HepG2 (cell line): Measurements from ENCODE around the gene COMMD4. TPM values are rescaled to one million over a fixed set of nuclear protein-coding genes. Genes with fewer than 3 reads are reported as not detected.

ENCODE experiments used
- ATAC-seq: fragments of 200-7000 bp; cut with Tn5 transposase; 3 replicates; pipeline ENCODE4 v1.9.1; 2020; ENCODE audit warnings: mild to moderate bottlenecking, moderate library complexity
- BruUV-seq: library from RNA; stranded (reverse); fragments of 400-500 nt; replicated peaks from 2 replicates; lab custom pipeline; 2021; lab: Mats Ljungman, UMichigan
- CTCF ChIA-PET: fragments of 300-600 bp; formaldehyde crosslinking; extraction: SDS; loops from one replicate; lab custom pipeline; 2021; ENCODE audit warnings: low total read pairs, inconsistent platforms, low intra/inter-chr PET ratio; lab: Yijun Ruan, JAX
- POLR2A ChIA-PET: fragments of 350-600 bp; sonication (Branson Sonifier 250); formaldehyde crosslinking; loops from one replicate; lab custom pipeline; 2020; ENCODE audit warnings: antibody characterized with exemption, inconsistent platforms; lab: Yijun Ruan, JAX
- DNase-seq: peaks from one replicate; pipeline ENCODE4 v3.0.0-alpha.2; 2015; ENCODE audit warnings: low spot score
- FAIRE-seq: peaks from 3 replicates; lab custom pipeline; 2011; peaks lifted over from hg19 to GRCh38; lab: Jason Lieb, UNC
- H2AFZ ChIP-seq: one replicate; pipeline ENCODE4 v1.6.1; 2011; ENCODE audit warnings: low read length, inconsistent platforms
- H3K27ac ChIP-seq: fragments of 300-600 bp; 3 replicates; pipeline ENCODE4 v1.8.0; 2011; ENCODE audit warnings: mixed run types, mild to moderate bottlenecking, mixed read lengths, low read length, inconsistent platforms; ENCODE audit not compliant: insufficient read depth; ENCODE audit errors: extremely low read length
- H3K27me3 ChIP-seq, 2 experiments: fragments of 200-600 bp in 1 of 2; 2 replicates in 1 of 2; 3 replicates in 1 of 2; pipeline versions ENCODE4 v1.6.0 to v1.8.0; 2011; ENCODE audit warnings: low read length in 2 of 2, mild to moderate bottlenecking in 2 of 2, moderate library complexity in 2 of 2, inconsistent platforms in 1 of 2; ENCODE audit not compliant: insufficient read depth in 2 of 2, control insufficient read depth in 1 of 2
- H3K36me3 ChIP-seq, 2 experiments: fragments of 200-600 bp in 1 of 2; replicated peaks in 1 of 2; 2 replicates in 1 of 2; 3 replicates in 1 of 2; pipeline versions ENCODE4 v1.5.1 to v1.8.0; 2011; ENCODE audit warnings: low read length in 2 of 2, inconsistent platforms in 1 of 2; ENCODE audit not compliant: insufficient read depth in 2 of 2, control insufficient read depth in 1 of 2
- H3K4me1 ChIP-seq: 2 replicates; pipeline ENCODE4 v1.5.1; 2012; ENCODE audit warnings: low read length, inconsistent platforms; ENCODE audit not compliant: insufficient read depth
- H3K4me2 ChIP-seq: 2 replicates; pipeline ENCODE4 v1.6.0; 2011; ENCODE audit warnings: low read depth, low read length, inconsistent platforms
- H3K4me3 ChIP-seq, 3 experiments: fragments of 200-600 bp in 1 of 3; sonication (generic), shearing (Covaris generic) in 1 of 3; replicated peaks in 1 of 3; 2 replicates each; pipeline ENCODE4 v1.5.1; 2011 to 2016; ENCODE audit warnings: low read length in 3 of 3, inconsistent platforms in 2 of 3, low read depth in 2 of 3, mild to moderate bottlenecking in 2 of 3, control low read depth in 1 of 3, mixed read lengths in 1 of 3; ENCODE audit not compliant: insufficient read depth in 1 of 3
- H3K79me2 ChIP-seq: one replicate; pipeline ENCODE4 v1.6.1; 2011; ENCODE audit warnings: low read length, inconsistent platforms; ENCODE audit not compliant: insufficient read depth
- H3K9ac ChIP-seq: 2 replicates; pipeline ENCODE4 v1.6.0; 2011; ENCODE audit warnings: mild to moderate bottlenecking, low read depth, low read length, inconsistent platforms; ENCODE audit not compliant: insufficient read depth
- H3K9me3 ChIP-seq: 2 replicates; pipeline ENCODE4 v1.5.1; 2012; ENCODE audit warnings: mild to moderate bottlenecking, low read length
- H4K20me1 ChIP-seq: 2 replicates; pipeline ENCODE4 v1.6.0; 2011; ENCODE audit warnings: inconsistent platforms, mild to moderate bottlenecking, low read length, moderate library complexity; ENCODE audit not compliant: insufficient read depth
- ARNT ChIP-seq: fragments of 450-650 bp; IDR thresholded peaks from 2 replicates; pipeline ENCODE4 v1.6.1; 2017
- BHLHE40 ChIP-seq: IDR thresholded peaks from 2 replicates; pipeline ENCODE4 v1.6.1; 2011; ENCODE audit warnings: low read length, improper control_type of control experiment
- ELF1 ChIP-seq: sonication (generic); formaldehyde crosslinking; IDR thresholded peaks from 2 replicates; pipeline ENCODE4 v1.4.0; 2020; ENCODE audit warnings: missing genetic modification reagents
- JARID2 ChIP-seq: sonication (generic); formaldehyde crosslinking; IDR thresholded peaks from 2 replicates; pipeline ENCODE4 v1.8.1; 2023; ENCODE audit warnings: missing genetic modification reagents, inconsistent platforms; ENCODE audit not compliant: insufficient replicate concordance
- MATR3 ChIP-seq: sonication (generic); formaldehyde crosslinking; IDR thresholded peaks from 2 replicates; pipeline ENCODE4 v1.4.0; 2020; ENCODE audit warnings: missing genetic modification reagents
- MED1 ChIP-seq: sonication (generic); formaldehyde crosslinking; IDR thresholded peaks from 2 replicates; pipeline ENCODE4 v1.4.0; 2020; ENCODE audit warnings: missing genetic modification reagents
- RBM22 ChIP-seq: fragments of 200-400 bp; formaldehyde crosslinking; optimal IDR thresholded peaks from 2 replicates; pipeline ENCODE3; 2017; ENCODE audit warnings: mild to moderate bottlenecking, low read length, moderate library complexity
- RFXANK ChIP-seq: IDR thresholded peaks from 2 replicates; pipeline ENCODE4 v1.6.1; 2016
- TBP ChIP-seq: sonication (generic); formaldehyde crosslinking; IDR thresholded peaks from 2 replicates; pipeline ENCODE4 v1.5.0; 2020; ENCODE audit warnings: missing genetic modification reagents
- TFAP4 ChIP-seq: sonication (generic); IDR thresholded peaks from 2 replicates; pipeline ENCODE4 v1.6.1; 2016; ENCODE audit warnings: low read depth, borderline replicate concordance
- YEATS2 ChIP-seq: sonication (generic); formaldehyde crosslinking; IDR thresholded peaks from 2 replicates; pipeline ENCODE4 v1.4.0; 2020; ENCODE audit warnings: missing genetic modification reagents, borderline replicate concordance
- ZNF138 ChIP-seq: sonication (generic); formaldehyde crosslinking; IDR thresholded peaks from 2 replicates; pipeline ENCODE4 v1.5.0; 2020; ENCODE audit warnings: mild to moderate bottlenecking, low read depth, missing genetic modification reagents
- ZNF546 ChIP-seq: sonication (generic); formaldehyde crosslinking; conservative IDR thresholded peaks from 2 replicates; pipeline ENCODE4 v1.8.1; 2023; ENCODE audit warnings: mild to moderate bottlenecking, missing genetic modification reagents
- ZNF646 ChIP-seq: sonication (generic); formaldehyde crosslinking; IDR thresholded peaks from 2 replicates; pipeline ENCODE4 v1.9.0; 2021; ENCODE audit warnings: mild to moderate bottlenecking, missing genetic modification reagents
- ZNF709 ChIP-seq: sonication (generic); formaldehyde crosslinking; IDR thresholded peaks from 2 replicates; pipeline ENCODE4 v1.5.0; 2020; ENCODE audit warnings: mild to moderate bottlenecking, missing genetic modification reagents
- ZNF777 ChIP-seq: sonication (generic); formaldehyde crosslinking; IDR thresholded peaks from 2 replicates; pipeline ENCODE4 v1.4.0; 2020; ENCODE audit warnings: missing genetic modification reagents
- ZNF784 ChIP-seq: sonication (generic); formaldehyde crosslinking; IDR thresholded peaks from 2 replicates; pipeline ENCODE4 v1.5.1; 2020; ENCODE audit warnings: missing genetic modification reagents, mild to moderate bottlenecking, borderline replicate concordance
- ZSCAN25 ChIP-seq: sonication (generic); formaldehyde crosslinking; IDR thresholded peaks from 2 replicates; pipeline ENCODE4 v1.8.0; 2022; ENCODE audit warnings: mild to moderate bottlenecking, missing genetic modification reagents
- WGBS: methylation state at CpG from one replicate; pipeline ENCODE4 v1.1.6; 2017; ENCODE audit warnings: low lambda C conversion rate; 5-methylcytosine and 5-hydroxymethylcytosine counted together
- in situ Hi-C: cut with HindIII; loops from 2 replicates; pipeline ENCODE4 v1.10.0; 2017; ENCODE audit warnings: low pct_unique_long_range_greater_than_20kb; ENCODE audit not compliant: extremely low pct_ligation_motif_present
- intact Hi-C: fragments of 100-400 bp; cut with micrococcal nuclease; formaldehyde crosslinking; loops from one replicate; pipeline ENCODE4 v1.10.0; 2022; ENCODE audit not compliant: unreplicated experiment
- polyA plus RNA-seq, 8 experiments: library from polyadenylated mRNA; depleted of rRNA in 3 of 8; stranded (reverse) in 7 of 8; unstranded in 1 of 8; fragments of >200 nt; fragmentation: Illumina TruSeq in 4 of 8; extraction: Trizol in 4 of 8; gene quantifications; 2 replicates each; pipeline versions ENCODE4 v1.2.1 to v1.2.3, GENCODE V29; 2011 to 2016; ENCODE audit warnings: low read depth in 4 of 8, missing spikeins in 1 of 8, mixed read lengths in 1 of 8; ENCODE audit not compliant: insufficient read depth in 1 of 8
- total RNA-seq, 5 experiments: library from RNA; depleted of rRNA; stranded (reverse); fragments of >200 nt; fragmentation: Illumina TruSeq; extraction: Trizol; gene quantifications; 2 replicates each; pipeline ENCODE4 v1.2.3, GENCODE V29; 2016; ENCODE audit warnings: low read depth in 1 of 5

The COMMD4 gene
- total and polyA plus RNA-seq, 2 of the 13 experiments (the other 11 are each of a cell fraction or from before 2014, with no cell fraction given) = 45.8 to 89.9 TPM

GRCh38 chr15:75360391-75360790 is 24.5 kb downstream of the COMMD4 start:
- in situ Hi-C loops = loop anchor here (10.0 kb wide), 1 partner anchor 284 kb away; the partner anchor contains the start of genes IMP3 and SNX33
- Histone ChIP-seq H3K4me2 (no peak overlapping the region), H3K36me3 (peaks cover 18 to 38% of the 10 kb centered on the region in 2 experiments), H3K79me2 (no peaks in the 10 kb centered on the region), H3K27me3 (no peaks in the 10 kb centered on the region), H3K27ac (no peak overlapping the region), H3K4me1 (no peaks in the 10 kb centered on the region), H3K4me3 (no peak overlapping the region), H2AFZ (no peak overlapping the region), H4K20me1 (no peaks in the 10 kb centered on the region), H3K9ac (no peak overlapping the region), H3K9me3 (no peaks in the 10 kb centered on the region)
- WGBS = 100% methylated on average over 1 of the region's 1 CpG
- CTCF ChIA-PET = no interaction called here
- no peak for ATAC-seq
- BruUV-seq = no TSS peak
- intact Hi-C loops = loop anchor here (10.0 kb wide), 1 partner anchor 324 kb away; no protein-coding TSS in a partner anchor
- DNase-seq = no peak
- FAIRE-seq = no peak
- POLR2A ChIA-PET = interaction anchor here (0.9 to 2.1 kb wide), 3 partner anchors 8 to 13 kb away, joined by 3 to 10 read pairs (median 4); partner anchors contain the start of gene MAN2C1
- TF ChIP-seq TFAP4 (no peak), ZNF709 (CRISPR knock-in tag) (no peak), ZNF138 (CRISPR knock-in tag) (no peak), YEATS2 (no peak), ARNT (no peak), TBP (no peak), MED1 (CRISPR knock-in tag) (no peak), ZSCAN25 (no peak), ZNF777 (no peak), ZNF546 (CRISPR knock-in tag) (no peak), ZNF784 (CRISPR knock-in tag) (no peak), MATR3 (CRISPR knock-in tag) (no peak), RFXANK (CRISPR knock-in tag) (no peak), RBM22 (no peak), ELF1 (CRISPR knock-in tag) (no peak), ZNF646 (no peak), BHLHE40 (no peak), JARID2 (no peak)
